GM18861 (cell line): Measurements from ENCODE around the gene P3R3URF.
A peak's percentile ranks its signal among the peaks of the same experiment; 100 is the strongest.
"Not testable (repeated sequence)": the region's sequence is repeated elsewhere in the genome, so short reads cannot be mapped to it uniquely, and the experiment has no call there.

Experiments used
- ATAC-seq: cut with Tn5 transposase; IDR thresholded peaks from one replicate; pipeline ENCODE4 v1.9.1; 2021; ENCODE audit not compliant: unreplicated experiment

Gene P3R3URF

GRCh38 chr1:46176211-46176865 lies at the start of gene P3R3URF:
Gene P3R3URF (minus strand): TSS chr1:46176488. CDS start chr1:46176471, 17 bp downstream.
- ATAC-seq: no peak

- no peak for ATAC-seq
Observed at GRCh38 chr1:46224966-46225365, 48.7 kb upstream of the P3R3URF start.

DNA sequence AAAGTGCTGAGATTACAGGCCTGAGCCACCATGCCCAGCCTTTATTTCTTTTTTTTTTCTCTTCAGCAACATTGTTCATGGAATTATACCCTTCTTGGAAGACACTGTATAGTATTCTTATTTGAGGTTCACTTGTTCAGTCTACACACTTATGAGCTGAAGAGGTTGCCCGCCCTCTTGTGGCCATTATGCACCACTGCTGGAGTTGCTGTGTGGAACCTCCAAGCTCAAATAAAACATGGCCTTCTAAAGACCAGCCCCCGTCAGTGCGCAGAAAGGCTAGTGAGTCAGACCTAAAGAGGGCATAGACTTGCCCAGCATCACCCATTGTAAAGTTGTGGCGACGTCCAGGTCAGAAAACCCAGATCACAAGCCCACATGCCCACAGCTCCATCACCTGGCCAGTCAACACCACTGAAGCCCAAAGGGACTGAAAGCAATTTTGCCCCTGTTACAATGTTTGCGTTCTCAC lies 47.2 kb upstream of the P3R3URF start:
- ATAC-seq: no peak

DNA sequence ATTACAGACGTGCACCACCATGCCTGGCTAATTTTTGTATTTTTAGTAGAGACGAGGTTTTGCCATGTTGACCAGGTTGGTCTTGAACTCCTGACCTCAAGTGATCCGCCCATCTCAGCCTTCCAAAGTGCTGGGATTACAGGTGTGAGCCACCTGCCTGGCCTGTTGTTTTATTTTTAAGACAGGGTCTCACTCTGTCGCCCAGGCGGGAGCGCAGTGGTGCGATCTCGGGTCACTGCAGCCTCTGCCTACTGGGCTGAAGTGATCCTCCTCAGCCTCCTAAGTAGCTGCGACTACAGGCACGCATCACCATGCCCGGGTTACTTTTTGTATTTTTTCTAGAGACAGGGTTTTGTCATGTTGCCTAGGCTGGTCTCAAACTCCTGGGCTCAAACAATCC lies 46.8 kb upstream of the P3R3URF start:
- ATAC-seq: not testable (repeated sequence)

- no peak for ATAC-seq
Observed at GRCh38 chr1:46221749-46222148, 45.5 kb upstream of the P3R3URF start.

DNA sequence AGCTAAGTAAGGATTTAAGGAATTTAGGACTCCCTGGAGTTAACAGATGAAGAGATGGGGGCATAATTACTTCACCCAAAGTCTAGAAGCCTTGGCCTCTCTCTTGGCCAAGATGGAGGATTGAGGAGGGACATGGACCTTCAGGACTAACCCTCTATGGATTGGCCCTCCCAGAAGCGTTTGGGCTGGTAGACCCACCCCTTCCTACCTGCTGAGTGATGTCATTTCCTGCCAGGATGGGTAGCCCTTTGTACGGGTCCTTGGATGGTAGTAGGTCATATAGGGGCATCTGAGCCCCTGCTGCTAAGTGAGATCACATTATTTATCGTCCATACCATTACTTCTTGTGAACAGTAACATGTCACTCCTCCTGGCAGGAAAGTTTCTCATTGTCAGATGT lies 44.5 kb upstream of the P3R3URF start:
- ATAC-seq: no peak

DNA sequence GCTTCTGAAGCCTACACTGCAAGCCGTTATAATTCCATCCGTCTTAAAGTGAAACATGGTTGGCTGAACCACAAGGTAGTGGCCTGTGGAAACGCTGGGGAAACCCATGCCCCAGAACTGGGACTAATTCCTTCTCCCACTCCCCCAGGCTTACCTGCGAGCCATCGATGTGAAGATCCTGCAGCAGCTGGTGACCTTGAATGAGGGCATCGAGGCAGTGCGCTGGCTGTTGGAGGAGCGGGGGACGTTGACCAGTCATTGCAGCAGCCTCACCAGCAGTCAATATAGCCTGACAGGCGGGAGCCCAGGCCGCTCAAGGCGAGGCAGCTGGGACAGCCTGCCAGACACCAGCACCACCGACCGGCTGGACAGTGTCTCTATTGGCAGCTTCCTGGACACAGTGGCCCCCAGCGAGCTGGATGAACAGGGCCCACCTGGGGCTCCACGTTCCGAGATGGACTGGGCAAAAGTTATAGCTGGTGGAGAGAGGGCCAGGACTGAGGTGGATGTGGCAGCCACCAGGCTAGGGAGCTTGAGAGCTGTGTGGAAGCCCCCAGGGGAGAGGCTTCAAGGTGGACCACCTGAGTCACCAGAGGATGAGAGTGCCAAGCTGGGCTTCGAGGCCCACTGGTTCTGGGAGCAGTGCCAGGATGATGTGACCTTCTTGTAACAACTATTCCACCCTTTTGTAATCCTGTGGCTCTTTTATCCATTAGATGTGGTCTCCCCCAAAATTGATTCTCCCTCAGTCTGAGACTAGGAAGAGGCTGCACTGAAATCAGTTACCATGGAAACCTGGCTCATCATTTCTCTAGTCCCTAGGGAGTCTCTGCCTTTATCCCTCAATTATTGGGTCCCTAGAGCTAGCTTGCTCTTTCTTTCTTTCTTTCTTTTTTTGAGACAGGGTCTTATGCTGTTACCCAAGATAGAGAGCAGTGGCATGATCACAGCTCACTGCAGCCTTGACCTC lies 43.5 kb upstream of the P3R3URF start:
- ATAC-seq: no peak

DNA sequence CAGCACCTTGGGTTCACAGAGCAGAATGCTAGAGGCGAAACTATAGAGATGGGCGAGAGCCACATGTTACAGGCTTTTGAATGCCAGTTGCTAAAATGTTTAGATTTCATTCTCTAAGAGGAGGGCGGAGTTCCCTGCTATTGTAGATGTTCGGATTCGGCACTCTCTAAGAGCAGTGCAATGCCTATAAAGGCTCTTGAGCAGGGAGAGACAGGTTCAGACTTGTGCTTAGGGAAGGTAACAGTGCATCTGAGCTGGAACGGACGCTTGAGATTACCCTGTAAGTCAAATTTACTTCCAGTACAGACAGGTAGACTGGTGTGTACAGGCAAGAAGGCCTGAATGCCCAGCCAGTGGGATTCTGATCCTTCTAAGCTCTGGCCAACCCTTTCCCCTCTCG lies 42.2 kb upstream of the P3R3URF start:
- ATAC-seq: no peak

GRCh38 chr1:46215504-46215903 lies 39.2 kb upstream of the P3R3URF start:
- ATAC-seq: no peak

- no peak for ATAC-seq
Observed at GRCh38 chr1:46211051-46211450, 34.8 kb upstream of the P3R3URF start.

DNA sequence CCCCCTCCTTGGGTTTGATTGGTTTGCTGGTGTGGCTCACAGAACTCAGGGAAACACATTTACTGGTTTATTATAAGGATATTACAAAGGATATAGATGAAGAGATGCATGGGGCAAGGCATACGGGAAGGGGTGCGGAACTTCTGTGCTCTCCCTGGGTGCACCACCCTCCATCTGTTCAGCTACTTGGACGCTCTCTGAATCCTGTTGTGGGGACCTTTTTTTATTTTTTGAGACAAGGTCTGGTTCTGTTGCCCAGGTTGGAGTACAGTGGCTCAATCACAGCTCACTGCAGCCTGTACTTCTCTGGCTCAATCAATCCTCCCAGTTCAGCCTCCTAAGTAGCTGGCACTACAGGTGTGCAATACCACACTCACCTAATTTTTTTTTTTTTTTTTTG lies 34.3 kb upstream of the P3R3URF start:
- no peak for ATAC-seq

- ATAC-seq: no peak
Observed at GRCh38 chr1:46206399-46206798, 30.1 kb upstream of the P3R3URF start.

DNA sequence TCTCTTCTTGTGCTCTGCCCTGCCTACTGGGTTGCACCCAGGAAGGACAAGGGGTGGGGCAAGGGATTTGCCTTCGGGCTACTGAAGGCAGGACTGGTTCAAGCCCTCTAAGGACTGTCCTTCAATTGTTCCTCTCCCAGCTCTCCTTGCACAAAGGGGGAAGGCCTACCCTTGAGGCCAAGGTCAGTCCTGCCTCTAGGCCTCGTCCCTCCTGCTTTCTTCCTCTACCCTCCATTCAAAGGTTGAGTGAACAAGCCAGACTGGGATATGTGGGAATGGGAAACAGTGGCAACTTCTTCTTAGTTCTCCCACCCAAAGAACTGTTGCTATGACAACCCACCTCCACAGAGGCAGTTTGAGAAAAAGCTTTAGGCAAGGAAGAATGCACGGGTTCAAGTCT lies 29.5 kb upstream of the P3R3URF start:
- no peak for ATAC-seq

DNA sequence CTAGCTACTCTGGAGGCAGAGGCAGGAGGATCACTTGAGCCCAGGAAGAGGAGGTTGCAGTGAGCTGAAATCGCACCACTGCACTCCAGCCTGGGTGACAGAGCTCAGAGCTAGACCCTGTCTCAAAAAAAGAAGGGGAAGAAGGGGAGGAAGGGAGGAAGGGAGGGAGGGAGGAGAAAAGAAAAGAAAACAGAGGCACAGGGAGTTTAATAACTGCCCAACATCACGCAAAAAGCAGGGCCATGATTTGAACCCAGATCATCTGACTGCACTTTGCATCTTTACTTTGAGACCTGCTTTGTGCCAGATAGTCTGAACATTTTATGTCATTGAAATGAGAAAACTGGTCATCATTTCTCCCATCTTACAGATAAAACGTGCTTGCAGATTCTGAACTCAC lies 28.9 kb upstream of the P3R3URF start:
- no peak for ATAC-seq

- no peak for ATAC-seq
Observed at GRCh38 chr1:46204406-46204742, 28.1 kb upstream of the P3R3URF start.

DNA sequence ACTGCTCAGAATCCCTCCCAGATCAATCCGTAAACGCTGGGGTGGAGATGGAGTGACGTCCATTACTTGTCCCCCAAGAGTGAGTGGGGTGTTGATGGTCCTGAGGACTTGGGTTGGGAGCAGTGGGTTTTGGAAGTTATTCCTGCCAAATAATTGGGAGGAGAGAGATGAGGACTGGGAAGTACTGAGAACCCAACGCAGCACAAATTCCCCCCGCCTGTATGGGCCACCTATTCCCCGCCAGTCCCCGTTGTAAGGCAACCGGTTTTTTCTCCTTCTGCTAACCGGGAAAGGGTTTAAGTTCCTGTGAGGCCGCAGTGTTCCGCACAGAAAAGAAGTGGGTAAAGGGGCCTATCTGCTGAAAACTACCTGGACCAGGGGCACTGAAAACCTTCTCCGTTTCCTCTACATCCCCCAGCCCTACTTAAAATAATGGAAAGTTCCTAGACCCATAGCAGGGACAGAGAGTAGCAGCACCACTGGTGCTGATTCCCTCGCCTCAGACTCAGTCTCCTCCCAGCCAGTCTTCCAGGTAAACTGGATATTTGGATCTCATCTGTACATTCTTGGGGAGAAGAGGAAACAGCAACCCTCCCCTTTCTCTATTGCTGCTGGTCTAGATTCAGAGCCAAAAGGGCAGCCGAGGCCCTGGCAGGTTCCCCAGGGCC lies 27.6 kb upstream of the P3R3URF start:
- no peak for ATAC-seq

DNA sequence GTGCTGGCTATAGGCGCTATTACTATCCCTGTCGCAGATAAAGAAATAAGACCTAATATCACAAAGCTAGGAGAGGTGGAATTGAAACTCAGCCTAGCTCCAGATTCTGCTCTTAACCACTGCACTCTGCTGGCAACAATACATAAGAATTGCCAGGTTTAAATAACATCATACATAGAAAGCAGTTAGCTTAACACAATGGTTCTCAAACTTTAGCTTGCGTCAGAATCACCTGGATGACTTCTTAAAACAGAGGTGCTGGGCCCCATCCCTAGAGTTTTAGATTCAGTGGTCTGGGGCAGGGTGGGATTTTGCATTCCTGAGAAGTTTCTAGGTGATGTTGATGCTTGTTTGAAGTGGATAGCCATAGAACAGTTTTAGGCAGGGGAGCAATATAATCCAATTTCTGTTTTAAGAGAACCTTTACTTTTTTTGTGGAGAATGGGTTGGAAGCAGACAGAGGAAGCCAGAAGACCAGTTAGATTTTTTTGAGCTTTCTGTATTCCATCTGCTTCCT lies 23.0 kb upstream of the P3R3URF start:
- no peak for ATAC-seq

DNA sequence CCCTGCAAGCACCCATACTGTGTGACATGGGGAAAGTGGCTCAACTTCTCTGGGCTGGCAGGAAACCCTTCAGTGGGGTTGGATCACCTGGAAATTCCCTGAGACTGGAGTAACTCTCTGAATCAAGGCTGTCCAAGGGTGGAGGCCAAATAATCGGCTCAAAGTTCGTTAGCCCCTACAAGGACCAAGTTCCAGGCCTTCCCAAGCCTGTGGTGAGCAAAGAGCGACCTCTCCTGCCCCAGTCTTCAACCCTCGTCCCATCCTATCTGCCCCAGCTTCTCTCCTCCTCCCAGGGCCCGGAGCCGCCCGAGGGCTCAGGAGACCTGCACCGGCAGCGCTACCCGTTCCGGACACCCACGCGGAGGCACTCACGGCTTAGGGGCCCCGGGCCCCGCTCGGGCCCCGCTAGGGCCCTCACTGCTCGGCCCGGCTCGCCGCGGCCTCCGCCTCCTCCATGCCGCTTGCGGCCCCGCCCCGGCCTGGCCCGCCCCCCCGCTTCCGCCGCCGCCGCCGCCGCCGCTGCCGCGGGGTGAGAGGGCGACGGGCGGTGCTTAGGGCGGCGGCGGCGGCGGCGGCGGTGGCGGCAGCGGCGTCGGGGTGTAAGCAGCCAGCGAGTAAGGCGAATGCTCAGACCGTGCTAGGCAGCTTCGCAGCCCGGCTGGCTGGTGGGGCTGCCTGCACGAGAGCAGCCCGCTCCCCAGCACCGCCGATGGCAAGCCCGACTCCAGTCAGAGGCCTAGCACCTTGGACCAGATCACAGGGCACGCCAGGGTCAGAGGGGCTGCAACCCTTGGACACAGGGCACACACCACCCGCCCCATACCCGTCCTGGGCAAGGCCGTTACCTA lies 21.9 kb upstream of the P3R3URF start, which contains the start of gene POMGNT1:
Gene POMGNT1, minus strand, starts transcription at position 471 of the 848 bp plus-strand sequence. CDS start 613 bp downstream, outside the sequence.
- ATAC-seq: peak; percentile 69

- ATAC-seq: no peak
Observed at GRCh38 chr1:46197560-46197963, 21.3 kb upstream of the P3R3URF start.

DNA sequence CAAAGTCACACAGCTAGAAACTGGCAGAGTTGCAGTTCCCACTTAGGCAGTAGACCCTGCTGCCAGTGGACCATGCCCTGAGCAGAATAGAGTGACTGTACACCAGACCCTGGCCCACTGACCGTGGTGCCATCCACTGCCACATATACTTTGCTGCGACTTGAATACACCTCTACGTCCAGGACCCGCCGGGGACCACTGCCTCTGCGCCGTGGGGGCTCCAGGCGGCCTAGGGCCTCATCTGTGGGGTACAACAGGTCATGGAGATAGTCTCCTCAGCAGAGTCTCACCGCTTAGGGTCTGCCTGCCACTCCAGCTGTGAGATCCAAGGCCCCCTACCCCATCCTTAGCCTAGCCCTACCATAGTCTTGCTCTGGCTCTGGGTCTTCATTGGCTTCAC lies 20.3 kb upstream of the P3R3URF start:
- ATAC-seq: no peak
